GM12878 (cell line): ENCODE results near the gene IL10. TPM values are rescaled to one million over a fixed set of nuclear protein-coding genes. Genes with fewer than 3 reads are reported as not detected.

Experiments used
- BACH1 ChIP-seq: fragments of 450-650 bp; IDR thresholded peaks from 2 replicates; pipeline ENCODE4 v1.6.1; 2017; ENCODE audit warnings: mild to moderate bottlenecking, borderline replicate concordance
- BRCA1 ChIP-seq: IDR thresholded peaks from 2 replicates; pipeline ENCODE4 v1.6.1; 2011; ENCODE audit warnings: low read depth, low read length, improper control_type of control experiment
- CBFB ChIP-seq: IDR thresholded peaks from 2 replicates; pipeline ENCODE4 v1.6.1; 2016; ENCODE audit warnings: antibody characterized with exemption, low read depth
- ELK1 ChIP-seq: IDR thresholded peaks from 2 replicates; pipeline ENCODE4 v1.6.1; 2012; ENCODE audit warnings: low read depth, low read length, improper control_type of control experiment
- GATAD2B ChIP-seq: fragments of 450-650 bp; conservative IDR thresholded peaks from 2 replicates; pipeline ENCODE4 v1.6.1; 2017; ENCODE audit warnings: low read depth, mild to moderate bottlenecking, moderate library complexity
- HDAC2 ChIP-seq: fragments of 200-600 bp; sonication (generic); IDR thresholded peaks from 2 replicates; pipeline ENCODE4 v1.6.1; 2017
- HDGF ChIP-seq: fragments of 450-650 bp; IDR thresholded peaks from 2 replicates; pipeline ENCODE4 v1.6.1; 2016; ENCODE audit warnings: antibody characterized with exemption
- KAT2A ChIP-seq: conservative IDR thresholded peaks from 2 replicates; pipeline ENCODE4 v1.6.1; 2011; ENCODE audit warnings: low read depth, low read length; ENCODE audit not compliant: control insufficient read depth
- MEF2B ChIP-seq: fragments of 450-650 bp; IDR thresholded peaks from 2 replicates; pipeline ENCODE4 v1.6.1; 2018; ENCODE audit warnings: mild to moderate bottlenecking, moderate library complexity; ENCODE audit not compliant: partially characterized antibody, poor library complexity, severe bottlenecking
- MTA2 ChIP-seq: fragments of 450-650 bp; IDR thresholded peaks from 2 replicates; pipeline ENCODE4 v1.6.1; 2016; ENCODE audit warnings: low read depth, mild to moderate bottlenecking, moderate library complexity
- MTA3 ChIP-seq: IDR thresholded peaks from 2 replicates; pipeline ENCODE4 v1.6.1; 2012; ENCODE audit warnings: low read length, inconsistent platforms, borderline replicate concordance
- NFYB ChIP-seq: IDR thresholded peaks from 2 replicates; pipeline ENCODE4 v1.6.1; 2011; ENCODE audit warnings: low read depth, mild to moderate bottlenecking, low read length, improper control_type of control experiment, moderate library complexity; ENCODE audit not compliant: insufficient read depth
- NR2C1 ChIP-seq: fragments of 450-650 bp; IDR thresholded peaks from 2 replicates; pipeline ENCODE4 v1.6.1; 2017; ENCODE audit warnings: antibody characterized with exemption, mild to moderate bottlenecking, moderate library complexity
- POLR2A ChIP-seq: IDR thresholded peaks from 2 replicates; pipeline ENCODE4 v1.6.1; 2011; ENCODE audit warnings: low read depth, mild to moderate bottlenecking, low read length
- RUNX3 ChIP-seq: IDR thresholded peaks from 2 replicates; pipeline ENCODE4 v1.6.1; 2012; ENCODE audit warnings: low read length, inconsistent platforms
- SMAD5 ChIP-seq: IDR thresholded peaks from 2 replicates; pipeline ENCODE4 v1.6.1; 2016; ENCODE audit warnings: antibody characterized with exemption, low read depth
- SMARCA5 ChIP-seq: fragments of 450-650 bp; IDR thresholded peaks from 2 replicates; pipeline ENCODE4 v1.6.1; 2017; ENCODE audit warnings: mild to moderate bottlenecking
- SMC3 ChIP-seq: IDR thresholded peaks from 2 replicates; pipeline ENCODE4 v1.6.1; 2011; ENCODE audit warnings: low read length, improper control_type of control experiment, borderline replicate concordance
- TARDBP ChIP-seq: IDR thresholded peaks from 2 replicates; pipeline ENCODE4 v1.6.1; 2016; ENCODE audit warnings: borderline replicate concordance
- WRNIP1 ChIP-seq: IDR thresholded peaks from 2 replicates; pipeline ENCODE4 v1.6.1; 2011; ENCODE audit warnings: low read depth, low read length, improper control_type of control experiment, borderline replicate concordance
- YY1 ChIP-seq: IDR thresholded peaks from 2 replicates; pipeline ENCODE4 v1.6.1; 2011; ENCODE audit warnings: low read depth, mild to moderate bottlenecking, low read length
- ZNF384 ChIP-seq: IDR thresholded peaks from 2 replicates; pipeline ENCODE4 v1.6.1; 2012; ENCODE audit warnings: low read depth, mild to moderate bottlenecking, low read length, improper control_type of control experiment, borderline replicate concordance
- ZZZ3 ChIP-seq: IDR thresholded peaks from 2 replicates; pipeline ENCODE4 v1.6.1; 2011; ENCODE audit warnings: low read depth; ENCODE audit not compliant: control insufficient read depth, insufficient read length
- polyA plus RNA-seq, 11 experiments: library from polyadenylated mRNA; depleted of rRNA in 4 of 11; unstranded in 6 of 11; stranded (reverse) in 5 of 11; fragments of >200 nt; fragmentation: Nextera tagmentation in 4 of 11; fragmentation: Illumina TruSeq in 1 of 11; extraction: Ambion mirVana in 4 of 11; extraction: Trizol in 1 of 11; gene quantifications; 1 replicate in 1 of 11; 2 replicates in 10 of 11; pipeline versions ENCODE4 v1.2.1 to v1.2.3, GENCODE V29; 2011 to 2016; ENCODE audit warnings: inconsistent platforms in 2 of 11, missing spikeins in 2 of 11, low read depth in 1 of 11
- total RNA-seq, 4 experiments: library from RNA; depleted of rRNA in 3 of 4; stranded (reverse); fragments of >200 nt in 3 of 4; fragmentation: Illumina TruSeq in 1 of 4; extraction: Trizol in 1 of 4; gene quantifications; 2 replicates each; pipeline versions ENCODE4 v1.2.1 to v1.2.3, GENCODE V29; 2013 to 2021
- TF ChIP-seq, protein P1 (sequence below): IDR thresholded peaks from 2 replicates; pipeline ENCODE4 v1.6.1; 2012; ENCODE audit warnings: low read depth, low read length, improper control_type of control experiment
- TF ChIP-seq, protein P2 (sequence below): fragments of 450-650 bp; formaldehyde crosslinking; IDR thresholded peaks from 2 replicates; pipeline ENCODE4 v1.4.0; 2022; ENCODE audit warnings: mild to moderate bottlenecking, moderate library complexity
- TF ChIP-seq, protein P3 (sequence below): fragments of 450-650 bp; IDR thresholded peaks from 2 replicates; pipeline ENCODE4 v1.6.1; 2014; ENCODE audit warnings: mild to moderate bottlenecking

Gene IL10
- total and polyA plus RNA-seq, 10 of the 15 experiments (the other 5 are each of a cell fraction or from before 2014, with no cell fraction given): 0.34 to 5.0 (median 1.1) TPM

DNA sequence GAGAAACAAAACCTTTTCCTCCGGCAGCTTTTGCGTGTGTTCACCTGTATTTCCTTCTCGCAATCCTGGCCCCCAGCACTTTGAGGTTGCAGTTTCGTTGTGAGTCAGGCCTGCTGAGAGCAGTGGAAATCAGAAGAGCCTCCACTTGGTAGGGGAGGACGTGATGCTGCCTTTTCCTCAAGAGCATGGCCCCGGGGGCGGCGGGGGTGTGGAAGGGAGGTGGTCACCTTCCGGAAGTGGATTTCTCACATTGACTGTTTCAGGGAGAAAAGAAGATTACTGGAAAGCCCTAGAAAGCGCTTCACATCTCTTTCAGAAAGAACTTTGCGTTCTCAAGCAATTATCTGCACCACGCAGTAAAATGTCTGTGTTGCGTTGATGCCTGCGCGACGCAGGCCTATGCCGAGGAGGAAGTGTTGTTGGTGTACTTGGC, 12.2 kb upstream of the IL10 start (continued):
- no peak for TF ChIP-seq KAT2A
- peak; percentile 81 for TF ChIP-seq MTA2
- peak; percentile 55 for TF ChIP-seq POLR2A
- TF ChIP-seq MEF2B: peak; percentile 66
- TF ChIP-seq HDGF: no peak; the same call in 1 of the 2 replicates
- TF ChIP-seq NFYB: no peak
- TF ChIP-seq RUNX3: peak; percentile 98
- TF ChIP-seq ZZZ3: no peak
- no peak for TF ChIP-seq NR2C1
- TF ChIP-seq SMARCA5: 0 out of 2 replicates have a peak, but pooled peaks have one; percentile 24
- TF ChIP-seq HDAC2: no peak
- TF ChIP-seq MTA3: peak; percentile 95
- TF ChIP-seq BACH1: no peak
- TF ChIP-seq SMAD5: no peak
- TF ChIP-seq TARDBP: no peak
- no peak for TF ChIP-seq WRNIP1
- peak; percentile 65 for TF ChIP-seq GATAD2B
- TF ChIP-seq CBFB: peak; percentile 91
- no peak for TF ChIP-seq BRCA1
- peak; percentile 26; the same call in 1 of the 2 replicates for TF ChIP-seq SMC3
- TF ChIP-seq, protein P1, sequence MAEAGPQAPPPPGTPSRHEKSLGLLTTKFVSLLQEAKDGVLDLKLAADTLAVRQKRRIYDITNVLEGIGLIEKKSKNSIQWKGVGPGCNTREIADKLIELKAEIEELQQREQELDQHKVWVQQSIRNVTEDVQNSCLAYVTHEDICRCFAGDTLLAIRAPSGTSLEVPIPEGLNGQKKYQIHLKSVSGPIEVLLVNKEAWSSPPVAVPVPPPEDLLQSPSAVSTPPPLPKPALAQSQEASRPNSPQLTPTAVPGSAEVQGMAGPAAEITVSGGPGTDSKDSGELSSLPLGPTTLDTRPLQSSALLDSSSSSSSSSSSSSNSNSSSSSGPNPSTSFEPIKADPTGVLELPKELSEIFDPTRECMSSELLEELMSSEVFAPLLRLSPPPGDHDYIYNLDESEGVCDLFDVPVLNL: no peak
- TF ChIP-seq, protein P2, sequence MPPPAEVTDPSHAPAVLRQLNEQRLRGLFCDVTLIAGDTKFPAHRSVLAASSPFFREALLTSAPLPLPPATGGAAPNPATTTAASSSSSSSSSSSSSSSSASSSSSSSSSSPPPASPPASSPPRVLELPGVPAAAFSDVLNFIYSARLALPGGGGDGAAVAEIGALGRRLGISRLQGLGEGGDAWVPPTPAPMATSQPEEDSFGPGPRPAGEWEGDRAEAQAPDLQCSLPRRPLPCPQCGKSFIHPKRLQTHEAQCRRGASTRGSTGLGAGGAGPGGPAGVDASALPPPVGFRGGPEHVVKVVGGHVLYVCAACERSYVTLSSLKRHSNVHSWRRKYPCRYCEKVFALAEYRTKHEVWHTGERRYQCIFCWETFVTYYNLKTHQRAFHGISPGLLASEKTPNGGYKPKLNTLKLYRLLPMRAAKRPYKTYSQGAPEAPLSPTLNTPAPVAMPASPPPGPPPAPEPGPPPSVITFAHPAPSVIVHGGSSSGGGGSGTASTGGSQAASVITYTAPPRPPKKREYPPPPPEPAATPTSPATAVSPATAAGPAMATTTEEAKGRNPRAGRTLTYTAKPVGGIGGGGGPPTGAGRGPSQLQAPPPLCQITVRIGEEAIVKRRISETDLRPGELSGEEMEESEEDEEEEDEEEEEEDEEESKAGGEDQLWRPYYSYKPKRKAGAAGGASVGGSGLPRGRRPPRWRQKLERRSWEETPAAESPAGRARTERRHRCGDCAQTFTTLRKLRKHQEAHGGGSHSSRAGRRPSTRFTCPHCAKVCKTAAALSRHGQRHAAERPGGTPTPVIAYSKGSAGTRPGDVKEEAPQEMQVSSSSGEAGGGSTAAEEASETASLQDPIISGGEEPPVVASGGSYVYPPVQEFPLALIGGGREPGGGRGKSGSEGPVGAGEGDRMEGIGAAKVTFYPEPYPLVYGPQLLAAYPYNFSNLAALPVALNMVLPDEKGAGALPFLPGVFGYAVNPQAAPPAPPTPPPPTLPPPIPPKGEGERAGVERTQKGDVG (CRISPR knock-in tag): no peak
- peak; percentile 23; the same call in 1 of the 2 replicates for TF ChIP-seq ELK1
- no peak for TF ChIP-seq ZNF384
- peak; percentile 43; the same call in 1 of the 2 replicates for TF ChIP-seq YY1
- TF ChIP-seq, protein P3, sequence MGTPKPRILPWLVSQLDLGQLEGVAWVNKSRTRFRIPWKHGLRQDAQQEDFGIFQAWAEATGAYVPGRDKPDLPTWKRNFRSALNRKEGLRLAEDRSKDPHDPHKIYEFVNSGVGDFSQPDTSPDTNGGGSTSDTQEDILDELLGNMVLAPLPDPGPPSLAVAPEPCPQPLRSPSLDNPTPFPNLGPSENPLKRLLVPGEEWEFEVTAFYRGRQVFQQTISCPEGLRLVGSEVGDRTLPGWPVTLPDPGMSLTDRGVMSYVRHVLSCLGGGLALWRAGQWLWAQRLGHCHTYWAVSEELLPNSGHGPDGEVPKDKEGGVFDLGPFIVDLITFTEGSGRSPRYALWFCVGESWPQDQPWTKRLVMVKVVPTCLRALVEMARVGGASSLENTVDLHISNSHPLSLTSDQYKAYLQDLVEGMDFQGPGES: no peak
